NCI-H526 (cell line): ENCODE results near the gene BCDIN3D.
A peak's percentile ranks its signal among the peaks of the same experiment; 100 is the strongest.
"Not testable (repeated sequence)": the region's sequence is repeated elsewhere in the genome, so short reads cannot be mapped to it uniquely, and the experiment has no call there.

ENCODE experiments used
- DNase-seq, 2 experiments: peaks; one replicate each; lab custom pipeline; 2025; lab: John Stamatoyannopoulos, UW

The BCDIN3D gene

DNA sequence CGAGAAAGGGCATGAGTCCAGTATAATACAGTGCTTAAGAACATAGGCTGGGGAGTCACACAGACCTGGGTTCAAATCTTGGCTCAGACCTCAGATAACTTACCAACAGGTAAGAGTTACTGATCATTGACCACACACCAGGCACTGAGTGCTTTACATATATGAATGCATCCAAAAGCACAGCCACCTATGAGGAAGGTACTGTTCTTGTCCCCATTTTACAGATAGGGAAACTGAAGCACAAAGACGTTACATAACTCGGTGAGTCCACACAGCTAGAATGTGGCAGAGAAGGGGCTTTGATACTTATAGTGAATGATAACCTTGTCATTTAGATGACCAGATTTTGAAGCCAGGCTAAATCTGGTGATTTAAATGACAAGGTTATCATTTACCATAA lies 33.2 kb upstream of the BCDIN3D start:
- no peak for DNase-seq

DNA sequence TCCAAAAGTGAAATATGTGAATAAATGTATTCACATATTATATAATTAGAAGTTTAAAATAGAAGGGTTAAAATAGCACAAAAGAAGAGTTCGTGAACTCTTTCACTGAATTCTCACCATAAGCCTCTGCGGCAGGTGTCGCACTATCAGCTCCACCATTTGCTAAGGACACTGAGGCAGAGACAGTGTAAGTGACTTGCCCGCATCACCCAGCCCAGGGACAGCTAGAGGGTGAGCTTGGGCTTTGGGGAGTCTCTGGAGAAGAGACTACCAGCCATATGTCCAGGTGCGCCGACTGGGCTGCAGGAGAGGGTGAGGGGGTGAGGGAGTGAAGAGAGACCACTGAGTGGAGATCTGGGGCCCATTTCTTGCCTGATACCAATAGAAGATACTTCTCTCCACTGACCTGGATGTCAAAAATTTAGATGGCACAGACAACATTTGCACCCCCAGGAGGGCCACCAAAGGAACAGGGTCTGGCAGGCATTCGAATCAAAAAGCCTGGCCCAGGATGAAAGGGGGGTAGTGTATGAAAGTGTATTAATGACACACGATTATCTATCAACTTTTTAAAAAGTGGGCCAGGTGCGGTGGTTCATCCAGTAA lies 32.3 kb upstream of the BCDIN3D start:
- no peak for DNase-seq

DNA sequence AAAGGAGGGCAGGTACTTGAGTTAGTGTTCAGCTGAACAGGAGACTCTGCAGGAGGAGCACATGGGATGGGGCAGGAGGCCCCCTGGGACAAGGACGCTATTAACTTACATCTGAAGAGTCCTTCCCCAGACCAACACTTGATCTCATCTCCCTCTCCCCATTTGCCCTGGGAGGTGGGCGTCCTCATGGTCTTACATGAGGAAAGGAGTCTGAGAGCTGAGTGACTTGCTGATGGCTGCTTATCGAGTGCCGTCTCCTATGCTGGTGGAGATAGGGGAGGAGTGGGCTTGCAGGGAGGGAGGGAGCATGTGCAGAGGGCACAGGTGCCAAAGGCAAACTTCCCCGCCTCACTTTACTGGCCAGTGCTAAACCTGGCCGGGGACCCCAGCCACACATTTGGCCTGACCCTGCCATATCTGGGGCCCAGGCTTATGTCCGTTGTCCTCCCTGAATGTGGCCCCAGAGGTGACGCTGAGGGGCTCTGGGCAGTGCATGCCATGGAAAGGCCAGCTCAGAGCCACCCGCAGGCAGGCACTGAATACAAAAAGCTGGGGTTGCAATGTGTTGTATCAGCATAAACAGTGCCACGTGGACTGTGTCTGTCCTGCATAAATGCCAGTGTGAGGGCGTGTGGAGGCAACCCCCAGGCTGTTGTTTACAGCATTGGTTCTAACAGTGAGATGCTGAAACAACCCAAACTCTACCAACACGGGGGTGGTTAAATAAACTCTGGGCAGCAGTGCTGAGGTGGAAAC lies 31.4 kb upstream of the BCDIN3D start:
- DNase-seq, result no peak

DNA sequence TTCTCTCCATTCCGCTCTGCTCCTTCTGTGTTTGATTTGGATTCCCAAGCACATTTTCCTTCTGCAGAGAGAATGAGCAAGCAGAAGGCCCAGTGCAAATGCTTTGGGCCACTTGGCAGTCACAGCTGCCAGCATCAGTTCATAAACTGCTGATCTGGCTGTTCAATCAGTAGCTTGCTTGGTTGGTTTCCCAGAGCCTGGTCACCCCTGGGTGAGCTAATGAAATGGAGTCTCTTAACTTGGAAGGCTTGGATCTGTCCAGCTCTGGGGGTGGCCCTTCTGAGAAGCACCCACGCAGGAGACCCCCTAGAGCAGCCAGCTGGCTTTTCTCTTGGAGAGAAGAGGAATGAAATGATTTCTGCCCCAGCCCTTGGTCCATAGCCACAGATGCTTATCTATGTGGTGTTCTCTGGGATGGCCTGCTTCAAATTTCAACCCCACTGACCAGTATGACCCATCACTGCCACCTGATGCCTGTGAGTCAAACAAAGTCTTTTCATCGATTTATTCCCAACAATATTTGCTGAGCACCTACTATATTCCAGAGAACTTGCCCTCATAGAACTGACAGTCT lies 30.5 kb upstream of the BCDIN3D start:
- DNase-seq, result no peak

DNA sequence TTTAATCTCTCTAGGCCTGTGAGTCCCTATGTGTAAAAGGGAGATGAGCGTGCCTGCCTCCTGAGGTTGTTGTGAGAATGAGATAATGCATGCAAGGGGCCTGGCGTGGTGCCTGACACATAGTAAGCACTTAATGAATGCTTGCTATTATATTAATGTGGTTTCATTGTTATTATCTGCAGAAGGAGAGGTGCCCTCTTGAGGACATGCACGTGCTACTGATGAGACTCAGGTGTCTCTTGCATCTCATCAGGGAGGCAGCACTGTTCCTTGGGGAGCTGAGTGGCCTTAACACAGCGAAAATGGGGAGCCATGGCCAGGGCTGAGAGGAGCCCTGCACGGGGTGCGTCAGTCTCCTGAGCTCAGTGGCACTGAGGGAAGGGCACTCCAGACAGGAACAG lies 29.9 kb upstream of the BCDIN3D start:
- no peak for DNase-seq

DNA sequence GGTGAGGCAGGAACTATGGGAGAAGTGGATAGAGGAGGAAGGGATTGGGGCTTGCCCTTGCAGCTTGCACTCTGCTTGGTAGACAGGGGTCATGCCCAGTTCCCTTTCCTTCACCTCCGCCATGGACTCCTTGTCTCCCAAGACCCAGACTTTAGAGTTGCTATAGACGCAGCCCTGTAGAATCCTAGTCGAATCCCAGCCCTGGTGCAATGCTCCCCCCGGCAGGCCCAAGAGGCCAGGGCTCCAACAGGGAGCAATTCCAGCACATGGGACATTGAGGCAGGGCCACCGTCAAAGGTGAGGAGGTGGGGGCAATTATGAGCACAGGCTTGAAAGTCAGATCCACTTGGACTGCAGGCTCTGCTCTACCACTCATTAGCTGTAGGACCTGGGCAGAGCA lies 29.5 kb upstream of the BCDIN3D start:
- no peak for DNase-seq

DNA sequence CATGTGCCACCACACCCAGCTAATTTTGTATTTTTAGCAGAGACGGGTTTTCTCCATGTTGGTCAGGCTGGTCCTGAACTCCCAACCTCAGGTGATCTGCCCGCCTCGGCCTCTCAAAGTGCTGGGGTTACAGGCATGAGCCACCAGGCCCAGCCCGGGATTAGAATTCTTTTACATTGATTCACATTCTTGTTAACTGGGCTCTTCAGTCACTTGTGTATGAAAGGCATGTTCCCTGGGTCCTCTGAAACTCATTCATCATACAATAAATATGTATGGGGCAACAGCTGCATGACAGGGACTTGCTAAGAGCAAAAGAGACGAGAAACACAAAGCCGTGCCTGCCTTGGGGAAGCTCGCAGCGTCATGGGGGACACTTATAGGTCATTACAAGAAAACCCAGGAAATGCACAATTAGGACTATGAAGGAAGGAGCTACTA lies 28.9 kb upstream of the BCDIN3D start:
- not testable (repeated sequence) for DNase-seq

DNA sequence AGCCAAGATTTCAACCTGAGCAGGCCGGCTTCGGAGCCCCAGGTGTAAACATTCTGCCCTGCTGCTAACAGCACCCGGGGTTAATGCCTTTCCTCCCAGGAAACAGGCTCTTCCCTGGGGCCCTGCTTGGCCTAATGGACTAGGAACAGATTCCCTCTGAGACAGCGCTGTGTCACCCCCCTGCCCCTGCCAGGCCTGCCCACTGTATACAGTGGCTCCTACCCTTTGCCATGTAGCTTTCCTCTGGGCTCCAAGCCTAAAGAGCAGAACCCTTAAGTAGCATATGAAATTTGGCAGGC lies 28.3 kb upstream of the BCDIN3D start:
- DNase-seq, result no peak

DNA sequence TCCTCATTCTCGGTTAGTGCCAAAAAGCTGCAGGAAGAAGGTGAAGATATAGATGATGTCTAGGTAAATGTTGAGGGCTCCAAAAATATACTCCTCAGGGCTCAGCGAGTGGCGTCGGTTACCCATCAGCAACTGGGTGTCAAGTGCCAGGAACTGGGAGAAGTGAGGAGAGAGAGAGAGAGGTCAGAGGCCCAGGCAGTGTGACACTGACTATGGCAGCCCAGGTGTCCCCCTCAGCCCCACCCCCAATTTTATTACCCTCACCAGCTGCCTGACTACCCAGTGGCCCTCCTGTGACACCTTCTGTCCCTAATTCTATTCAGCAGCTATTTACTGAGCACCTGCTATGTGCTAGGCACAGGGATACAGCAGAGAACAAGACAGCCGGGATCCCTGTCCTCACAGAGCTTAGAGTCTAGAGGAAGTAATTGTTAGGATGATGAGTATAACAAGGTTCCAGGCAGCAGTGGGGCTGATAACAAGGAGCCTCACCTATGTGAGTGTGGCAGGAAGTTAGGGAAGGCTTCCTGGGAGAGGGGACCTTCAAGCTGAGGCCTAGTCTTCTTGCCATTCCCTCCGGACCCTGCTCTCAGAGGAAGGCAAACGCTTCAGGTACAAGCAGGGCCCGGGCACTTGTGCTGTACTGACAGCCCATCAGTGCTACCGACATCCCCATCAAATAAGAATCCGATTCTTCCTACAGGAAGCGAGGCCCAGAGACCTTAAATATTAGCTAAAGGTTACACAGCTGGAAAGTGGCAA lies 27.8 kb upstream of the BCDIN3D start:
- no peak for DNase-seq

DNA sequence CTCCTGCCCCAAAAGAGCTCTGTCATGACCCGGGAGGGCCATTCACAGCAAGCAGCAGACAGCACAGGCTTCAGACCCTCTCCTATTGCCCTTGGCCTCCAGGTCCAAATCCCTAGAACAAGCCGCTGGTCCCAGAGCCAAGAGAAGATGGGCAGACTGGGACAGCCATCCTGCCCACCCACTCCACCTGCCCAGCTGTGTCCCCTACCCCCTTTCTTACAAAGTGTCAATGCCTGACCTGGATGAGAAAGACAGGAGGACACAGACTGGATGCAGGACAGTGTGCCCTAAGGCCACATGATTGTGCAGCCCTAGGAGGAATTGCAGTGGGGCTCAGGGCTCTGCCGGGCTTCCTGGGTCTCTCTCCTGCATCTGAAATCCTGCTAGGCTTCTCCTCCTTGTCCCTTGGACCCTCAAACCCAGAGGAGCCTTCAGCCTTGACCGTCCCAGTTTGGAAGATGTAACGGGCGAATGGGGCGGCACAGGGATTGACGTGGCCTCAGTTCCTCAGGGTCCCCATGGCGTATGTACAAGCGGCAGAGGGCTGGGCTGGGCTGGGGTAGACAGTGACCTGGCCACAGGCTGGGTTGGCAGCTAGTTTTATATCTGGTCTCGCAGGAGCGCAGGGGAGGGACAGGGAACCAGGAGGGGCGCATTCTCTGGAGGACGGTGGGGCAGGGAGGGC lies 27.1 kb upstream of the BCDIN3D start:
- no peak for DNase-seq

DNA sequence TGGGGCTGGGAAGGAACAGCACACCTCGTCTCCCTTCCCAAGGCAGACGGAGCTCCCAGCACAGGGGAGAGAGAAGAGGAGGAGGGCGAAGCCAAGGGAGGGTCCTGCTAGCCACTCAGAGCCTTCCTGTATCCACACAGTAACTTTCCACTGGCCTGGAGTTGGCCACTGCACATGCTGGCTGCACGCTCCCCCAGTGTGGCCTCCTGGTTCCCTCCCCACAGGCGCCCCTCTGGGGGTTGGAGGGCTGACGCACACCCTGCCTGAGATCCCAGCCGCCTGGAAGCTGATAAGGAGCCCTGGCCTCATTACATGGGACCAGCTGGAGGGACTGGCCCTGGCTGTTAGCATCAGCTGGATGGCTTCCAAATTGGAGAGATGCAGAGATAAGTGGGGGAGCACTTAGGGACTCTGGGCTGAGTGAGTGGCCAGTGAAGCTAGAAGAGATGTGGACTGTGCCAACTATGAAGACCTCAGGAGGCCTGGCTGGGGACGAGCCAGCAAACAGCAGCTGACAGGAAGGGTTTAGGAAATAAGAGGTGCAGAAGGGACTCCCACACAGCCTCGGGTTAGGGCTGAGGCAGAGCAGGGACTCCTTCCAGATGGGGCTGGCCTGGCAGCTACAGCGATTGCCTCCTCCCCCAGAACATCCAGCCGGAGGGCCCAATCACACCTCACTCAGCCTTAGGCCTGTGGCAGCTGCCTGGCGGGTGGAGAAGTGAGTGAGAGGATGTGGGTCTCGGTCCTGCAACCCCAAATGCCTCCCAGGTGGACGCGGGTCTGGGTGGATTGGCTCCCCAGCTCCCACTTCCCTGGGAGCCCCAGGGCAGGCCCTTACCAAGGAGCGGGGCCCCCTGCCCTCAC lies 26.3 kb upstream of the BCDIN3D start:
- peak in 1 of 2 experiments; percentile 32 for DNase-seq

DNA sequence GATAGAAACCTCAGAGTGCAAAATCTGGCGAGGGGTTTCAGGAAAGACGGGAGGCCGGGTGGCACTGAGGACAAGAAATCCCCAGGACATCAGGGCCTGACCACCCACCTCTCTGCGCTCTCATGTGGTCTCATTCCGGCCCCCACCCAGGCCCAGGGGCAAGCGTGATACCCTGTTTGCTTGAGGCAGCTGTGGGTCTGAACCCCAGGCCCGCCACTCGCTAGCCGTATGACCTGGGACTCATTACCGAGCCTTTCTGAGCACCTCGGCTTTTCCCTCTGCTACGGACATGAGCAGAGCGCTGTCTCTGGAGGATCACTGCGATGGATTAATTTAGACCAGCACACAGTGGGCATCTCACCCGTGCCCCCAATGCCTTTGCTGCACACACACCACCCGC lies 25.5 kb upstream of the BCDIN3D start:
- no peak for DNase-seq

DNA sequence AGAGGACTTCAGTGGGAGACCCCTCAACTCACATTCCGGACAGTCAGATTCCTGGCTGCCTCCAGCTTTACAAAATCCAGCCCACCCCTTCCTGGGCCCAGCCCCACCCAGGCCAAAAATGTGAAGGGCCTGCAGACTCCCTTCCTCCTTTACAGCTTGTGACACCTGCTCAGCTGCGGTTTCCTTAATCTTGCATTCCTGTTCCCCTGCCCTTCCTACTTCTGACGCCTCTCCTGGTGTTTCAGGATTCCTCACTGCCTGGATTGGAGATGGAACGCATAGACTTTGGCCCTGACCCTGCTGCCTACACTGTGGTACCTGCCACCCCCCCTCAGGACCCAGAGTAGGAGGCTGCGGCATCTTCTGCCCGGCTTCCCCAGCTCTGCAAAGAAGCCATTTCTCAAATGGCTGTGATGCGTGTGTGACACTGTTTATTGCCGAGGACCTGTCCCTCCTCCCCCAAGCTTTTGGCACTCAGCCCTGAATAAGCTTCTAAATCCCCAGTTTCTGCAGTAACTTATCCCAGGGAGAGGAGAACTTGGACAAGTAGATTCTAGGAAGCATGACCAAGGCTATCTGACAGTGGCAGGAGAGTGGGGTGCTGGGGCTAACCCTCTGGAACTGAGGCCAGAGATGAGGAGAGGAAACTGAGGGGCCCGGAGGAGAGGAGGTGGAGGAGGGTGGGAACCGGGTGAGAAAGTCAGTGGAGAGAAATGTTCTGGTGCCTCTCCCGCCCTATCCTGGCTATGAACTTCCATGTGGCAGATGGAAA lies 24.9 kb upstream of the BCDIN3D start:
- no peak for DNase-seq

DNA sequence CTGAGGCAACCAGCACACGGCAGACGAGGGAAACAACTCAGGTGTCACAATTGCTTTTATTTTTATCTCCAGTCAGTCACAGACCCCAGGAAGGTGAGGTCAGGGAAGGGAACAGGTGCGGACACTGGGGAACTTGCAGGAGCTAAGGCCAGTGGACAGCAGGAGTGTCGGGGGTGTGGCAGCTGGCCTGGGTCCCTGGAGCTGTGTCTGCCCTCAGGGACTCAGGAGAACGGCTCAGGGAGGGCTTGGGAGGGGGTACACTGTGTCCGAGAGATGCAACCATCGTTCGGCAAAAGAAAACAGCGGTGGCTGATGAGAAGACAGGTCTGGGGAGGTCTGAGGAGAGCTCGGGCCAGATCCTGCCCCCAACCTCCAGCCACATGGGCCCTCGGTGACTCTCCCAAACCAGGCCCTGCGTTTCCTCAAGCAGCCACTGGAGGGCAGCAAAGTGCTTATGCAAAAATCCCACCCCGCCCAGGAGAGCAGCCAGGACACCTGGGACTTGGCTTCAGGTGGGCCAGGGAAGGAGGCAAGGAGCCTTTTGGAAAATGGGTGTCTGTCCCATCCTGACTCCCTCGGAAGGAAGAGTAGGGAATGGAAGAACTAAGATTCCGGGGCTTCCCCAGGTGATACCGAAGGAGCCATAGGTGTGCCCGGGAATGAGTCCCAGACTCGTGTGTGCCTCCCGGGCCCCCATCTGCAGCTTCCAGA lies 24.1 kb upstream of the BCDIN3D start:
- DNase-seq, result peak; percentile 39 to 82

DNA sequence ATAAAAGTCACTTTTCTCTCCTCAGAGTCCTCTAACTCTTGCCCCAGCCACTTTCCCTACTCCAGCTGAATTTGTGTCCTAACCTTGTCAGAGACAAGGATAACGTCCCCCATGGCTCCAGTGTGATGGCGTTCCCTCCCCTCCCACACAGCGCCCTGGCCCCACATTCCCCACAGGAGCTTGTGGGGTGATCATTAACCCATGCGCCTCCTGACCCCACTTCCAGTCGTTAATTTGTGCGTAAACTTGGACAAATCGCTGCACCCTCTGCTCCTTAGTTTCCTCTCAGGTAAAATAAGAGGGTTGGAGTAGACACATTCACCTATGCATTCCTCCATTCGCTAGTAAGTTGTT lies 22.9 kb upstream of the BCDIN3D start:
- no peak for DNase-seq

DNA sequence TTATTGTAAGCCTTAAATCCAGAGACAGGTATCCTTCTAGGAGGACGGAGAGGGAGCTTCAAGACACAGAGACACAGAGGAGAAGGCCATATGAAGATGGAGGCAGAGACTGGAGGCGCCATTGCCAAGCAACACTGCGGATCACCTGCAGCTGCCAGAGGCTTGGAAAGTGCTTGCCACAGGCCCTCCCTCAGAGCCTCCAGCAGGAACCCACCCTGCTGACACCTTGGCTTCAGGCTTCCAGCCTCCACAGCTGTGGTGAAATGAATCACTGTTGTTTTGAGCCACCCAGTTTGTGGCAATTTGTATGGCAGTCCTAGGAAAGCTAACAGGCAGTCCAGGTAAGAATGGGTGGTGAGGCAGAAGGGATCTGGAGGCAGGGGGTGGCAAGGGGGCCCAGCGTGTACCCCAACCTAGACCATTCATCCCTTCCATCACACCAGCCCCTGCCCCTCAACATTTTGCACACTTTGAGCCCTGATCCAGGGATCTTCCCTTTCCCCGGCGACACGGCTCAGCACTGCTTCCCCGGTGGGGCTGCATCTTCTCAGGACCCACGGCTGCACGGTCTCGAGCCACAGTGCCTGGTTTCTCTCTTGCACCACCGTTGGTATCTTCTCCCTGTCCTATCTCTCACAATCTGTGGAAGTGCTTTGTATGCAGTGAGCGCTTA lies 22.3 kb upstream of the BCDIN3D start:
- no peak for DNase-seq

DNA sequence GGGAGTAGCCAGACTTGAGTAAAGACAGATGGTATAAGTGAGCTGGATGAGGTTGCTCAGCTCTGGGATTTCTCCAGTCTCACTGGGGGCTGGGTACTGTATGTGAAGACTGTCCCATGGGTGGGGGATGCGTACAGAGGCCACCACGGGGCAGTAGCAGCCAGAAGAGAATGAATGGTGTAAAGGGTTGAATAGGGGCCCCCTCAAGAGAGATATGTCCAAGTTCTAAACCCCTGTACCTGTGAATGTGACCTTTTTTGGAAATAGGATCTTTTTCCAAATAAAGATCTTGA lies 21.8 kb upstream of the BCDIN3D start:
- no peak for DNase-seq

DNA sequence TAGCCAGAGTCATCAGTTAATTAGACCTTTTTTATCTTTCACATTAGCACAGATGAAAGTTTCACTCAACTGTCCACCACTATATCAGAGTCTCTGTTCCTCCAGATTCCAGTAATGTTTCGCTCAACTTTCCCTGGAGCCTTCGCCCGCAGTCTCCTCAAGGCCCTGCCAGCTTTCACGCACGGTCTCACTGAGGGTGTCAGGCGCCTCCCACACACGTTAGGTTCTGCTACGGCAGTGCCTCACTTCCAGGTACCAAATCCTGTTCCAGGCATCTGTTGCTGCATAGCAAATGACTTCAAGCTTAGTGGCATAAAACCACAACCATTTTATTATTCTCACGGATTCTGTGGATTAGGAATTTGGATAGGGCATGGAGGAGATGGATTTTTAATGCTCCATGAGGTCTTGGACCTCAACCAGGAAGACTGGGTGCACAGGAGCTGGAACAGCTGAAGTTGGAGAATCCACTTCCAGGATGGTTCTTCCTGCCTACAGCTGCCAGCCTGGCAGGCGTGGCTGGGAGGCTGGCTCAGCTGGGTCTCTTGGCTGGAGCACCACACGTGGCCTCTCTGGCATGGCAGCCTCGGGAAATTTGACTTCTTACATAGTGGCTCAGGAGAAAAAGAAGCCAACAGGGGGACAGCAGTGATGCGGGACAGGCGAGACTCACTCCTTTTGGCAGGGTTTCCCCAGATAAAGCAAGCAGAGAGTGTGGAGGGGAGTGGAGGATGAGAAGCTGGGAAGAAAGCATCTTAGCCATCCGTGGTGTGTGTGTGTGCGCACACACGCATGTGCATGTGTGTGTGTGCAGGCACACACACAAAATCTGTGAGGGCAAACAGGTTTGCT lies 21.3 kb upstream of the BCDIN3D start:
- DNase-seq, result no peak

DNA sequence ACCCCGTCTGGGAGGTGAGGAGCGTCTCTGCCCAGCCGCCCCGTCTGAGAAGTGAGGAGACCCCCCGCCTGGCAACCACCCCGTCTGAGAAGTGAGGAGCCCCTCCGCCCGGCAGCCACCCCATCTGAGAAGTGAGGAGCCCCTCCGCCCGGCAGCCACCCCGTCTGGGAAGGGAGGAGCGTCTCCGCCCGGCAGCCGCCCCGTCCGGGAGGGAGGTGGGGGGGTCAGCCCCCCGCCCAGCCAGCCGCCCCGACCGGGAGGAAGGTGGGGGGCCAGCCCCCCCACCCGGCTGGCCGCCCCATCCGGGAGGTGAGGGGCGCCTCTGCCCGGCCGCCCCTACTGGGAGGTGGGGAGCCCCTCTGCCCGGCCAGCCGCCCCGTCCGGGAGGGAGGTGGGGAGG lies 18.0 kb upstream of the BCDIN3D start:
- not testable (repeated sequence) for DNase-seq
